NOMO-1 treated with DMSO at 0.1 percent for 48 hours (cell line): ENCODE measurements around the gene MUC4.
"Not testable (repeated sequence)": the region's sequence is repeated elsewhere in the genome, so short reads cannot be mapped to it uniquely, and the experiment has no call there.

ENCODE experiments used
- DNase-seq: peaks from one replicate; lab custom pipeline; 2025; ENCODE audit not compliant: unreplicated experiment; lab: John Stamatoyannopoulos, UW

The MUC4 gene

DNA sequence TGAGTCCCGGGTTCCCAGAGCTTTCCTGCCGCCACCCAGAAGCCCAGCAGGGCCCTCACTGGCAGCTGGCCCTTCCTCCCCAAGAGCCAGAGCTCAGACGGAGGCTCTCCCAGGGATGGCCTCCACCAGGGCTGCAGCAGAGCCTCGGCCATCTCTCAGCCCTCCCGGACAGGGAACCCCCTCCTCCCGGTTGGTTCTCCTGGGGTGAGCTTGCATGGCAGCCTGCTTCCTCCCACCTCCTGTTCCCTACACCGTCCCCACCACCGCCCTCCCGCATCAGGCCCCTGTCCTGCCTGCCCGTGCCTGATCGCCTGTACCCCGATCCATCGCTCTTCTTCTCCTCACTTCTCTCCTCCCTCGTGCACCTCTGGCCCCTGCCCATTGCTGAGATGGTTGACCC is 24.1 kb upstream of the MUC4 start:
- DNase-seq, result no peak

GRCh38 chr3:195834675-195835583 is 23.2 kb upstream of the MUC4 start:
- no peak for DNase-seq

- DNase-seq, result no peak
Observed at GRCh38 chr3:195829897-195830254, 18.1 kb upstream of the MUC4 start.

GRCh38 chr3:195828762-195829161 is 17.0 kb upstream of the MUC4 start:
- DNase-seq, result no peak

DNA sequence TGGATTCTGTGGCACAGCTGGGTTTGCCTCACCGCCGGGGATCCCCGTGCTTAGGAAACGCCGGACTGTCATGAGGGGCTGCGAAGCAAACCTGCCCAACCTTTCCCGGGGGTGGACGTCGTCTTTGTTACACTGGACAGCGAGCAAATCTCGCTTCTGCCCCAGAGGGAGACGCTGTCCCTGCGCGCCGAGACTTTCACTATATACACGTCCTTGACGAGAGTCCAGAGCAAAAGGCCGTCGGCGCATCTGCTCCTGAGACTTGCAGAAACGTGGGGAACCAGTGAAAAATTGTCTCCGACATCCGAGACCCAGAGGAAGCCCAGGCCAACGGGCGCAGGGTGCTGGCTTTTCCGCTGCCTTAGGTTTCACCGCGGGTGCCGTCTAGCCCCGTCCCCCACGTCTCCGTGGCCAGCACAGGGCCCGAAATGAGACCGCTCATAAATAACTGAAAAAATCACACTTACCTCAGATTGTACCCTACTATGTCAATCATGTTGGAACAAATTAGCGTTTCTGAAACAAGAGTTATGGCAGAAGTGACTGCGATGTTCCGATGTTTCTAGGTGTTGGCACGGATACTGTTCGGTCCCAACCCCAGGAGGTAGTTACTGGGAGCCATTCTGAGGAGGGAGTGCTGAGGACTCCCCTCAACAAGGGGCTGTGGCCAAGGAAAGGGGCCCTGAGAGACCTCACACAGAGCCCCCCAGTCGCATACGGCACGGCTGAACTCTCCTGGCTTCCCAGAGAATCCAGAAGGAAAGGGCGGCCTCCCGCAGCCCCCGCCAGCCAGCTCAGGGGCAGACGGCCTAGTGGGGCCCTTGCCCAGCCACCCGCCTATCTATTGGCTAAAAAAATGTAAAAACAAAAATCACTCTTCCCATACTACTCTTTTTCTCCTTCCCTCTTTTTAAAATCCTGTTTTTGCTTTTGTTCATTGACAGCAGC is 14.4 kb upstream of the MUC4 start:
- DNase-seq, result no peak

DNA sequence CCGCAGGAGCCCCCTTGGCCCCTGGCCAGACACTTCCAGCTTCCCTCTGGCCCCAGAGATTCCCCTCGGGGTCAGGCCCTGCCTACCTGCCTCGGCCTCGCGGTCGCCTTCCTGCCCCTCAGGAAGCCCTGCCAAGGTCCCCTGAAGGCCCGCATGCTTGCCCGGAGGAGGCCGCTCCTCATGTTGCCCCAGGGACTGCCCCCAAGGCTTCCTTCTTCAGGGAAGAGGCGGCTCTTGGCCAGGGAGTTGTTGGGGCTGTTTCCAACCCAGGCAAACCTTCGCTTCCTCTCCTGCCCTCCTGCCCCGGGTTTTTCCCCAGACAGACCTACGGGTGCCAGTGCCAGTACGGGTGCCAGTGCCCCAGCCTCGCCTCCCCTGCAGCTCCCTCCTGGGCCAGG is 13.5 kb upstream of the MUC4 start:
- DNase-seq, result no peak

DNA sequence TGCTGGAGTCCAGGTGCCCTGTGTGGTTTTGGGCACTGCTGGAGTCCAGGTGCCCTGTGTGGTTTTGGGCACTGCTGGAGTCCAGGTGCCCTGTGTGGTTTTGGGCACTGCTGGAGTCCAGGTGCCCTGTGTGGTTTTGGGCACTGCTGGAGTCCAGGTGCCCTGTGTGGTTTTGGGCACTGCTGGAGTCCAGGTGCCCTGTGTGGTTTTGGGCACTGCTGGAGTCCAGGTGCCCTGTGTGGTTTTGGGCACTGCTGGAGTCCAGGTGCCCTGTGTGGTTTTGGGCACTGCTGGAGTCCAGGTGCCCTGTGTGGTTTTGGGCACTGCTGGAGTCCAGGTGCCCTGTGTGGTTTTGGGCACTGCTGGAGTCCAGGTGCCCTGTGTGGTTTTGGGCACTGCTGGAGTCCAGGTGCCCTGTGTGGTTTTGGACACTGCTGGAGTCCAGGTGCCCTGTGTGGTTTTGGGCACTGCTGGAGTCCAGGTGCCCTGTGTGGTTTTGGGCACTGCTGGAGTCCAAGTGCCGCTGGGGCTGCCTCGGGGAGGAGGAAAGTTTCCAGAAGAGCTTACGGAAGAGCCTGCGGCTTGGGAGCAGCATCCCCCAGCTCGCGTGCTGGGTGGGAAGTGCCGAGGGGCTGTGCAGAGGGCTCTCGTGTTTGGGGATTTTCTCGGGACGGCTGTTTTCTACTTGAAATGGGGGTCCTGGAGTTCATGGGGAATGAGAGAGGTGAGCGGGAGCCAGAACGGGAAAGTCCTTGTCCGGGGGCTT is 12.9 kb upstream of the MUC4 start:
- DNase-seq, result not testable (repeated sequence)

- peak; percentile 34 for DNase-seq
Observed at GRCh38 chr3:195823999-195824398, 12.3 kb upstream of the MUC4 start.

DNA sequence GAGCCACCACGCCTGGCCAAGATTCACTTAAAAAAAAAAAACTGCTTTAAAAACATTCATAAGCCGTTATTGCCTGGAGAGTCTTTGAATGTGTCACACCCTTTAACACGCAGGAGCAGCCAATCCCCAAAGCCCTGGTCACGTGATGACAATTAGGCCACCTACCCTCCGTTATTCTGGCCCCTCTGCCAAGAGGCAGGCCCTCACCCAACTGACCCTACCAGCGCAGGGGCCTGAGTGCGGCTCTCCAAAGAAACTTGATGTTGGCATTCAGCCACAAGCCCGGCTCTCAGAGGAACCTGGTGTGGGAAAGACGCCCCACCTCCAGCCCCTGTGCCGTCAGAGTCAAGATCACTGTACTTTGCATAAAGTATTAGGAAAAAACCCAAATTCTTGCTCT is 11.6 kb upstream of the MUC4 start:
- DNase-seq, result no peak

DNA sequence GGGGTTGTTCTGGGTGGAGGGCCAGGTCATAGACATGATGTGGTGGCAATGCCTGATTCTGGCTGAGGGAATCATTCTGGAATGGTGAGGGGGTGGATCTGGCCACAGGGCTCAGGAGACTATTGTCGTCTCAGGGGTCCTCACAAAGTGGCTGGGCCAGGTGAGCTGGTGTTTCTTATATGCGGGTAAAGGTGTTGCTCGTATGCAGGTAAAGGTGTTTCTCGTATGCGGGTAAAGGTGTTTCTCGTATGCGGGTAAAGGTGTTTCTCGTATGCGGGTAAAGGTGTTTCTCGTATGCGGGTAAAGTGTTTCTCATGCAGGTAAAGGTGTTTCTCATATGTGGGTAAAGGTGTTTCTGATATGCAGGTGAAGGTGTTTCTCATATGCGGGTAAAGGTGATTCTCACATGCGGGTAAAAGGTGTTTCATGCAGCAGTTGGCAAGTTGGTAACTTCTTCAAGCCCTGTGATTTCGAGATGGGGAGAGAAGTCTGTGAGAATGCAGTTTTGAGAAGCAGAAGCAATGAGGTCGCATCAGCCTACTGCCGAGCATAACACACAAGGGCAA is 10.5 kb upstream of the MUC4 start:
- no peak for DNase-seq

DNA sequence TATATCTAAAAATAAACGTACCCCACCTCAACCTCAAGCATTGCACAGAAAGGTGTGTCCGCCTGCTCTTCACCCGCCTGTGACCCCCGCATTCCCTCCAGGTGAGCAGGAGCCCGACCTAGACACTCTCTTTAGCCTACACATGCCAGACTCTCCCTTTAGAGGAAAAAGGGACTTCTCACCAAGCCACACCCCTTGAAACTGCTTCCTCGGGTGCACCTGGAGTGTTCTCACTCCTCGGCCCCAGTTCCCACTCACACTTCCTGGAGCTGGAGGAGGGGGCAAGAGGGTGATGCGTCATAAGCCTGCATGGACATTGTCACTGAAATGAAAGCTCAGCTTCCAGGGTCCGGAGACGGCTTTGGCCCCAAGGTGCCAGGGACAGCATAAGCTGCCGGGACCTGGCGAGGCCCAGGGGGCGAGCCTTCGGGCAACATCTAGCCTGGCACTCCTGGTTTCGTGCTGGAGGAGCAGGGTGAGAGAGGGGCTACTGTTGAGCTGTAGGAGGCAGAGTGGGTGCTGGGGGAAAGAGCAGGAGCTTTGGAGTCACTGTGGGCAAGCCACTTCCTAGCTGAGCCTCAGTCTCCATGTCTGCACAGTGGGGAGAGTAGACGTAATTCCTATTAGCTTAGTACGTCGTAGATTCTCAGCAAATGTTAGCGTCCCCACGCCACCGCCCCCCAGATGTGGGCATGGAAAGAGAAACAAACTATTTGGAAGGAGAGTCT is 9.8 kb upstream of the MUC4 start:
- DNase-seq, result no peak

- DNase-seq, result no peak
Observed at GRCh38 chr3:195820901-195821300, 9.2 kb upstream of the MUC4 start.

DNA sequence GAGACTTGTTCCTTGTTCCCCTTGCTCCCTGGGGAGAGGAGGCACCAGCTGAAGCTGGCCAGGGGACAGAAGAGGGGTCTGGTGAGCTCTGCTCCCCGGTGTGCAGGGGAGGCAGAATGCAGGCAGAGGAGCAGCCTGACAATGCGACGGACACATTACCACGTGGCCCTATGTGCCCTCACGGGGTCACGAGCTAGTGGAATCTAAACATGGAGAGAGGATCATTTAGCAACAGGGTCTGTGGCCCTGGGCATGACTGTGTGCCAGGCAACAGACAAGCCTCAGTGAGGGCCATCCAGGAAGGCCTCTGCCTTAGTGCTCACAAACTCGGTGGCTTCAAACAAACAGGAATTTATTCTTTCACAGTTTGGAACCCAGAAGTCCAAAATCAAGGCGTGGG is 8.5 kb upstream of the MUC4 start:
- DNase-seq, result no peak

DNA sequence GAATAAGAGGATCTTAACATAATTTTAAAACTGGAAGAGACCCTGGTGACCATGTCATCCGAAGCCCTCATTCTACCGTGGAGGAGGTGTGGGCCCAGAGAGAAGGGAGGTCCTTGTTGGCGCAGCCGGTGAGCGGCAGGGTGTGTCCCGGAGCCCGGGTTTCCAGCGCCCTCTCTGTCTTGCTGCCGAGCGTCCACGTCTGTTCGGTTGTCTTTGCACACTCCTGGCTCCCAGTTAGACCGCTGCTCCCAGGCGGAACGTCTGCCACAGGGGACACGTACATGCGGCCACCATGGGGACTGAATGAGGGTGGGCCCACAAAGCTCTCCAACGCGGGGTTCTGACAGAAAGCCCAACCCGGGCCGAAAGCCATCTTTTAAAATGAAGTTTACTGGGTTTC is 6.6 kb upstream of the MUC4 start:
- DNase-seq, result no peak

DNA sequence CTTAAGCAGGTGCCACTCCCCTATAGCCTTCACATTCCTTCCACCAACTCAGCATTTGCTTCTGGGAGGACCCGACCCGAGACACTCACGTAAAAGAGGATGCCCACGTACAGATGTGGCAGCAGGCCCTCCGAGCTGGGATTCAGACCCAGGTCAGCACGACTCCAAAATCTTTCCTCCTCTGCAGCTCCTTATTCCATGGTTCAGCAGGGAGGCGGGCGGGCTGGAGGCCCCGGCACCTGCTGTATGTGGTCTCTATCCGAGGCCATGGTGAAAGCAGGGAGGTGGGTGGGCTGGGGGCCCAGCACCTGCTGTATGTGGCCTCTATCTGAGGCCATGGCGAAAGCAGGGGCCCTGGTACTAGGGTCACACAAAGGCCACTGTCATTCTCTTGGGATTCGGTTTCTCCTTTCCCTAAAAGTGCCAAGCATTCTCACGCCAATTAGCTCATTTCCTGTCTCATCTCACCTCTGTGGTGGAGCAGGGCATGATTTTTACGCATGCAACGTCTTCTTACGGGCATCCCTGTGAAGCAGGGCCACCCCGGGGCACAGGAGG is 5.9 kb upstream of the MUC4 start:
- DNase-seq, result no peak

DNA sequence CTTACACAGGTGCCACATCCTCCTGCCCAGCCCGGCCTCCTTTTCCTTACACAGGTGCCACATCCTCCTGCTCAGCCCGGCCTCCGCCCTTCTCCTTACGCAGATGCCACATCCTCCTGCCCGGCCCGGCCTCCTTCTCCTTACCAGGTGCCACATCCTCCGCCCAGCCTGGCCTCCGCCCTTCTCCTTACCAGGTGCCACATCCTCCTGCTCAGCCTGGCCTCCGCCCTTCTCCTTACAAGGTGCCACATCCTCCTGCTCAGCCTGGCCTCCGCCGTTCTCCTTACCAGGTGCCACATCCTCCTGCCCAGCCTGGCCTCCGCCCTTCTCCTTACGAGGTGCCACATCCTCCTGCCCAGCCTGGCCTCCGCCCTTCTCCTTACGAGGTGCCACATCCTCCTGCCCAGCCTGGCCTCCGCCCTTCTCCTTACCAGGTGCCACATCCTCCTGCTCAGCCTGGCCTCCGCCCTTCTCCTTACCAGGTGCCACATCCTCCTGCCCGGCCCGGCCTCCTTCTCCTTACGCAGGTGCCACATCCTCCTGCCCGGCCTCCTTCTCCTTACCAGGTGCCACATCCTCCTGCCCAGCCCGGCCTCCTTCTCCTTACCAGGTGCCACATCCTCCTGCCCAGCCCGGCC is 4.7 kb upstream of the MUC4 start:
- not testable (repeated sequence) for DNase-seq

DNA sequence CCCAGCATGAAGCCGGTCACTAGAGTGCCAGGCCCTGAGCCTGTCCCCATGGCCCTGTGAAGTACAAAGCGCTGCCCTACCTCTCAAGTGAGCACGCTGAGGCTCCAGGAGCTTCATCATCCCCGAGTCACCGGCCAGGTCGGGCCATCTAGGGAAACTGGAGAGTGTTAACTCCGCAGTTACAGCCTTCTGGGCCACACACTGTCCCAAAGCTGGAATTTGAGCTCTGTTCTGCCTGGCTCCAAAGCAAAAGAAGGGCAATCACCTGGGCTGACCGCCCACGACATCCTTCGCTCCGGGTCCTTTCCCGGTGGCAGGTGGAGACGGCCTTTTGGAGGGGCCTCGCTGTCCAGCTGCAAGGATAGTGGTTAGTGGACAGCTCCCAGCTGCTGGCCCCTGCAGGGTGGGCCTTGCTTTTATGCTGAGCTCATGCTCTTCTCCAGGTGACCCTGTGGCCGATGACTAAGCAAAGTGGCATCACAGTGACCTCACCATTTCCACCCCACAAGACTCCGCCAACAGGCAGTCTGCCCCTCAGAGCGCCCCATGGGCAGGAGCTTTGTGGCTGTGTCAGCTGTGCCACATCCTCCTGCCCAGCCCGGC is 3.5 kb upstream of the MUC4 start:
- DNase-seq, result no peak

DNA sequence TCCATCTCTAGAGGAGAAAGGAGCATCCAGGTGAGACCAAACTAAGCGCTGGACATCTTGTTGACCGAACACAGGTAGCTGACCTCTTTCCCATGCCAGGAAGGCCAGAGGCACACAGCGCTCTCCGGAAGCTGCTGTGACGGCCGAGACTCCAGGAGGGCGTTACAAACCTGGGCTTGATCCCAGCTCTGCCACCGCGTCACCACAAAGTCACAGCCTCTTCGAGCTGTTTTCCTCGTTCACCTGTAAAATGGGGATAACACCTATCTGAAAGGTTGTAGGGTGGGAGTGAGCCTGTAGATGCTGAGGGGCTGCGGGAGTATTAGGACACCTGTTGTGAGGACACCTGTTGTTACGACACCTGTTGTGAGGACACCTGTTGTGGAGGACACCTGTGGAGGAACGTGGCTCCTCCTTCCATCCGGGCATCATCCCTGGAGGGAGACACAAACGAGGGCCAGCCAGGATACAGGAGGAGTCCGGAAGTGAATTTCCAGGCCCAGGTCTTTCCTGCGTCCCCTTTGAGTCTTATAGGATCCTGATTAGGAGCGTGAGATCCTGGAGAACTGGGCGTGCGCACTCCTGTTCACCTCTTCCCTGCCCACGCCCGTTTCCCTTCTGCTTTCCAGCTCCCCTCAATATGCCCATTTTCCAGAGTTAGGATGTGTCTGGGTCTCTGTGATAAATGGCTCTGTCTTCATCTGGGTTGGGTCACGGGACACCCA is 2.3 kb upstream of the MUC4 start:
- no peak for DNase-seq
